GM19395 (cell line): ENCODE data around the gene MMP14.
"Not testable (repeated sequence)": the region's sequence is repeated elsewhere in the genome, so short reads cannot be mapped to it uniquely, and the experiment has no call there.

Source experiments
- ATAC-seq: cut with Tn5 transposase; IDR thresholded peaks from one replicate; pipeline ENCODE4 v1.9.1; 2021; ENCODE audit warnings: mild to moderate bottlenecking, moderate library complexity; ENCODE audit not compliant: unreplicated experiment

Gene MMP14

GRCh38 chr14:22813145-22813544, 23.2 kb upstream of the MMP14 start:
- no peak for ATAC-seq

- ATAC-seq = no peak
Measured at GRCh38 chr14:22814373-22814772, 22.0 kb upstream of the MMP14 start.

- ATAC-seq = peak; percentile 9
Measured at GRCh38 chr14:22814941-22815713, 21.3 kb upstream of the MMP14 start, which contains the start of gene SLC7A7. SLC7A7 (minus strand) TSS chr14:22815435; CDS start chr14:22813398, 2,037 bp downstream.

- no peak for ATAC-seq
Measured at GRCh38 chr14:22819151-22819988, 17.0 kb upstream of the MMP14 start.

DNA sequence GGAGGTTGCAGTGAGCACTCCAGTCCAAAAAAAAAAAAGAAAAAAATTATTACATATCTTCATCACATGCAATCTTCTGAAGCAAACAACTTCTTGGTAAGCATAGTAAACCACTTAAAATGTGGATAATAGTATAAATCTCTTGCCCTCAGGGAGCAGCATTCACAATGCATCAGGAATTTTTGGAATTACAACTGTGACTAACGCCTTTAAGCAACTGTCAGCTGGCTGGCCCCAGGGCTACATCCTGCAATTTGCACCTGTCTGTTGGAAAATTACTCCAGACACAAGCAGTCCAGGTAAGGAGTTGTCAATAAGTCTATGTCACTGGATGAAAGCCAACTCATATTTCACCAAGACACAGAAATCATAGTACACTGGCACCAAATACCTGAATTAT, 15.7 kb upstream of the MMP14 start:
- no peak for ATAC-seq

DNA sequence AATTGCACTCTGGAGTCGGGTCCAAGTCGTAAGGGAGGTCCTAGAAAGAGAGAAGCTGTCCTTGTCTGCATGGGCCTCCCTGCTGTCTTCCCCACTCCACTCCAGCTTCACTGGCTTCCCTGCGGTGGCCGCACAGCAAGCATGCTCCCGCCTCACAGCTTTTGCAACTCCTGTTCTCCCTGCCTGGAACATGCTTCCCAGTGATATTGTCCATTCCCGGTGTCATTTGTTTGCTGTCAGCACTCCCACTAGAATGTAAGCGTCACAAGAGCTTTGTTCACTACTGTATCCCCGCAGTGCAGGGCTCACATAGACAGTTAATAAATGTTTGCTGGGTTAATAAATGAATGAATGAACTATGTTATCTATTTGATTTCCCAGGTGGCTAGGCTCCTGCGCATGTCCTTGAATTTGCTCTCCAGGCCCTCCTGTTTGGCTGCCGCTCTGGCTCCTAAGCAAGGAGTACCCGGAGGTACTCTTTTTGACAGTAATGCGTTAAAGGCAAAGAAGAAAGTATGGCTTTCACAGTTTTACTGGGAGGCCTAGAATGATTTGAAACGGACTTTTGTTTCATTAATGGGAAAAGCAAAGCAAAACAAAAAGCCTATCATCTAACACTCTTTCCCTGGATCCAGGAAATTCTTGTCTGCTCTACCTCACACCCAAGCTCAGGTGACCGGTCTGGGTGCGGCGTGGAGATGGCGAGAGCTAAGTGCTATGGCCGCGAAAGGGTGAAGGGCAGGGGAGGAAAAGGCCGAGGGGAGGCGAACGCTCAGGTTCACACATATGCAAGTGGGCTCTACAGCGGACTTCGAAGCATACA, 15.0 kb upstream of the MMP14 start:
- no peak for ATAC-seq

GRCh38 chr14:22822016-22822570, 14.3 kb upstream of the MMP14 start:
- ATAC-seq = no peak

DNA sequence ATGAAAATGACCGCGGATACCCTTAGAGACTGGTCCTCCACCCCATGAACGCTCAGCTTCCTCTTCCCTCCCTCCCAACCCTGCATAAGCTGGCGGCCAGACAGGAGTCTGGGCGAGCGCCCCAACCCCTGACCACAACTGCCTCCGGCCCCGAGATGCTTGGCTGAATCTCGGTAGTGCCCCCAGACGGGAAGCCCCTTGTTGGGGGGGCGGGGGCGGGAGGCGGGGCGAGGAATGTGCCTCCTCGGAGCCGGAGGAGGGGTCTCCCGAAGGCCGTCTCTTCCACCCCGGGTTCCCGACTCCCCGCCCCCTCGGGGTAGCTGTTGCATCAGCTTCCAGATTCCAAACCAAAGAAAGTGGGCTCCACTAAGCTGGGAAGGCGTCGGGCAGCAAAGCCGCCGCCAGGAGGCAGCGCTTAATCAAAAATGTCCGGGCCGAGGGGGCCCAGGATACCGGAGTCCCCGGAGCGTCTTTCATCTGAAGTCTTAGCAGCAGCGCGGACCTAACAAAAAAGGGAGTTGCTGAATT, 13.8 kb upstream of the MMP14 start:
- ATAC-seq = peak; percentile 62

GRCh38 chr14:22824711-22825359, 11.6 kb upstream of the MMP14 start:
- ATAC-seq = no peak

DNA sequence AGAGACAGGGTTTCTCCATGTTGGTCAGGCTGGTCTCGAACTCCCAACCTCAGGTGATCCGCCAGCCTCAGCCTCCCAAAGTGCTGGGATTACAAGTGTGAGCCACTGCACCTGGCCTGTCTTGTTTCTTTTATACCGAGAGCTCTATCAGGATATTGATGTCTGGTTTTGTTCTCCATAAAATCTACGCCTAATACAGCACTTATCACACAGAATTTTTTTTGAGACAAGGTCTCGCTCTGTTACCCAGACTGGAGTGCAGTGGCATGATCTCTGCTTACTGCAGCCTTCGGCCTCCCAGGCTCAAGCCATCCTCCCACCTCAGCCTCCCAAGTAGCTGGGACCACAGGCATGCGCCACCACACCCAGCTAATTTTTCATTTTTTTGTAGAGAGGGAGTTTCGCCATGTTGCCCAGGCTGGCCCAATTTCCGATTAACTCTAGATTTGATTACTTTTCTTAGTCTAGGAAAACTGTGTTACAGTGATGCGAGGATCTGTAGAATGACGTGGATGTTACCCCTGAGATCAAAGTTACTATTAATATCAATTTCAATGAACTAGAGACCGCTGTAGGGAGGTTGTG, 7.2 kb upstream of the MMP14 start:
- ATAC-seq = not testable (repeated sequence)

DNA sequence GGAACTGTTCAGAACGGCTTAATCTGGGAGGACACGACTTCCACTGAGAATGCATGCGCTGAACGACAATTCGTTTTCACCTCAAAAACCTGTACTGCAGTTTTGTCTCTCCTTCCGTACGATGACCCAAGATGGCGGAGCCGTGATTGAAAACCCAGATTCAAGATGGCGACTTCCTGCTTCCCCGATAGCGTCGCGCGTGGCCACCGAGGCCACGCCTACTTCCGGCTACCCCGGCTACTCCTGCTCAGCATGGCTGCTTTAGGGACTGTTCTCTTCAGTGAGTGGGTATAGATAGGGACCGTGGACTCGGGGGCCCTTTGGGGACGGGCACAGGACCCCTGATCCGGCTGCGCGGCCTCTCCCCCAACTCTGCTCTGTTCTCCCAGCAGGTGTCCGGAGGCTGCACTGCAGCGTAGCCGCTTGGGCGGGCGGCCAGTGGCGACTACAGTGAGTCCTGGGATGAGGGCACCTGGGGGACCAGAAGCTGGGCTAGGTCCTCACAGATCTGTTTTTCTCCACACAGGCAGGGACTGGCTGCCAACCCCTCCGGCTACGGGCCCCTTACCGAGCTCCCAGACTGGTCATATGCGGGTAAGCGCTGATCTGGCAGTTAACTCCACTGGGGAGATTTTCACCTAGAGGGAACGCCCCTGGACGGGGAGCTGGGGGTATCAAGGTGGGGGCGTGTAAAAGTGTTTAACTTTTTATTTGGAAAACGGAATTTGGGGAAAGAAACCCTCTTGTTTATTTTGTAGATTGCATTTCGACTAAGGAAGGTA, 6.5 kb upstream of the MMP14 start, which contains the start of gene MRPL52:
MRPL52 (plus strand) TSS at position 227 of the 782 bp plus-strand sequence; CDS start at position 253, 26 bp downstream.
- peak; percentile 88 for ATAC-seq

GRCh38 chr14:22830443-22831010, 5.9 kb upstream of the MMP14 start:
- no peak for ATAC-seq

DNA sequence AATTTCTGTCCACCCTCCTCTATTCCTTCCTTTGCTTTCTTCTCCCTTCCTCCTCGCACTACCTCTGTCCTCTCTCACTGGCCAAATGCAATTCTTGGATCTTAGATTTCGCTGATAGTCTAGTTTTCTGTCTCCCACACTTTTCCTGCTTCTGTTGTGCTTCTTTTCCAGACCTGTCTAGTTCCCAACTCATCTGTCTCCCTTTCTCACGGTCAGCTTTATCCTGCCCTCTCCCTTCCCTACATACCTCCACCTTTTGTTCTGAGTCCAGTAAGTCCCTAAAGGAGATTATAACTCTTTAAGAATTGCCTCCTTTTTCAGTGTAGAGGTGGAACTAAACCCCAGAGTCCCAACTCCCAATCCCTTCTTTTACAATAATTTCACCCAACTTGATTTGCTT, 880 bp upstream of the MMP14 start:
- no peak for ATAC-seq

GRCh38 chr14:22837114-22837749, 847 bp downstream of the MMP14 start:
- no peak for ATAC-seq

DNA sequence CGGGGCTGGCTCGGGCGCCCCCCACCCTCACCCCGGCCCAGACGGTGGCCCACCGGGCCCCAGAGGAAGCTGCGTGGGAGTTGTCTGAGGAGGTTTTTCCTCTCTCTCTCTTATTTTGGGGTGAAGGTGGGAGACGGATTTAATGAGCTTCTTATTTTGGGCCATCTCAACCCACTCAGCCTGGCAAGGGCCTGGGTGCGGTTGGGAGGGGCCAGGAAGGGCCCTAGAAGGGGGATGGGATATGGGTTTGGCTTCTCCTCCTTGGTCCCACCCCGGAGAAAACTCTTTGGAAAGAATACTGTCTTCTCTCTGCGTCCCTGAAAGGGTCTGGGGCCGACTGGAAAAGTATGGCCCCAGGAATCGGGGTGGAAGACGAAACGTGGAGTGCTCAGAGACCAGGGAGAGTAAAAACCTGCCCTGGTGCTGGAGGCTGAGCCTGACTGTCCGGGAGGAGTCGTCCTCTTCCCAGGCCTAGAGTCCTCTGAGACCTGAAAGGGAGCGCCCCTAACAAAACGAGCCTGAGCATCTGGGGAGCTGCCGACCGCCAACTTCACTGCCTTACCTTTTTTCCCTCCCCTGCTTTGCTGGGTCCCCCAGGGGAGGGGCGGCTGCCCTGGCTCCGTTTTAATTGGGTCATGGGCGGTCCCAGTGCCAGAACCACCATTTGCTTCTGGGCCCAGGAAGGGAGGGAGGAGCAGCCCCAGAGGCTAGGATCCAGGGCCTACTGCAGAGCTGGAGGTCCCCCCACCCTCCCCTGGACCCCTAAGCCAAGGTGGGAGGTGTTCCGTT, 1.6 kb downstream of the MMP14 start:
- no peak for ATAC-seq

DNA sequence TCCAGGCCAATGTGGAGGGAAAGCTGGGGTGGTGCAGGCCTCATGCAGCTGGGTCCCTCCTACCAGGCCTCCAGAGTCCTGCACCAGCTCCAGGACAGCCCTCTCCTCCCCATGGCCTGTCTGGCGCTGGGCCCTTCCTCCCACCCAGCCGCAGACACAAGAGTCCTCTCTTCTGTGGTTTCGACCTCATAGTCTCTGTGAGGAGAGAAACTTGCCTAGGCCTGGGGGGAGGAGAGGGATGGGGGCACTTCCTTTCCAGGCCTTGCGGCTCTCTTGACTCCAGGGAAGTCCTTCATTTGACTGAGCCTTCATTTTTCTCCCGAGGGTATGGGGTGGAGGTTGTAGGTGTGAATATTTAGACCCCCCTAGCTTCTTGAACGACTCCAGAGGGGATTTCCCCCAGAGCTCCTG, 2.3 kb downstream of the MMP14 start:
- no peak for ATAC-seq

DNA sequence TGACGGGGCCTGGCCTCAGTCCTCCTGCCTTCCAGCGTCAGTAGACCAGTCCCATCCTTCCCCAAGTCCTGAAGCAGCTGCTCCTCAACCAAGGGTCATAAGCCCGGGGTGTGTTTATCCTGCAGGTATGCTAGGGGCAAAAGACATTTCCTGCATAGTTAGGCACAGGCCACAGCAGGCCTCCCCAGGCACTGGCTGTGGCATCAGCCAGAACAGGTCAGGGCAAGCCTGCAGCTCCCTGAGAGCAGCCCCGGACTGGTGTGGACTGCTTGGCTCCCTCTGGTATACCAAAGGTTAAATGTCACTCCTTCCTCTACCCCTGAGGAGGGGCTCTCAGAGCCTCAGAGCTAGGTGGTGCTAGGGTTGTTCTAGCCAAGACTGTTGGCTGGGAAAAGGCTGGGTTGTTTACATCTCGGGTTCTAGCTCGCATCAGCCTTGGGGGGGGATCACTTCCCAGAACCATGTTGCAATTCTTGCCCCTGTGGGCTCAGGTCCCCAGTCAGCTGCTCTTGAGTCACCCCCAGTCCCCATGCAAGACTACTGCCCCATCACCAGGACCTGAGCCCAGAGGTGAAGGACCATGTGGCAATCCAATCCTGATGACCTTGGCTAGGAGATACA, 2.9 kb downstream of the MMP14 start:
- ATAC-seq = no peak
